Neural progenitor cell (in vitro differentiated cells): ENCODE data around the gene CD59. TPM values are rescaled to one million over a fixed set of nuclear protein-coding genes. Genes with fewer than 3 reads are reported as not detected.

ENCODE experiments used
- DNase-seq: peaks from one replicate; pipeline ENCODE4 v3.0.0-alpha.2; 2016; ENCODE audit warnings: low spot score
- H2AFZ ChIP-seq: fragments of 200-600 bp; sonication (generic); replicated peaks from 2 replicates; pipeline ENCODE4 v1.6.1; 2016; ENCODE audit warnings: antibody characterized with exemption
- H3F3A ChIP-seq: fragments of 200-600 bp; sonication (generic); 2 replicates; pipeline ENCODE4 v1.6.1; 2016; ENCODE audit warnings: antibody characterized with exemption, low read depth
- H3K27ac ChIP-seq: fragments of 200-600 bp; sonication (generic); 2 replicates; pipeline ENCODE4 v1.5.1; 2016; ENCODE audit warnings: mild to moderate bottlenecking
- H3K27me3 ChIP-seq: fragments of 200-600 bp; sonication (generic); 2 replicates; pipeline ENCODE4 v1.6.1; 2016; ENCODE audit warnings: mild to moderate bottlenecking, moderate library complexity
- H3K36me3 ChIP-seq: fragments of 200-600 bp; sonication (generic); 2 replicates; pipeline ENCODE4 v1.5.1; 2016
- H3K4me1 ChIP-seq: fragments of 200-600 bp; sonication (generic); 2 replicates; pipeline ENCODE4 v1.6.1; 2016; ENCODE audit warnings: mixed run types
- H3K4me2 ChIP-seq: fragments of 200-600 bp; sonication (generic); 2 replicates; pipeline ENCODE4 v1.6.1; 2016
- H3K4me3 ChIP-seq: fragments of 200-600 bp; sonication (generic); 2 replicates; pipeline ENCODE4 v1.5.1; 2016
- H3K79me2 ChIP-seq: fragments of 200-600 bp; sonication (generic); 2 replicates; pipeline ENCODE4 v1.6.1; 2016; ENCODE audit warnings: low read depth
- H3K9ac ChIP-seq: fragments of 200-600 bp; sonication (generic); 2 replicates; pipeline ENCODE4 v1.6.1; 2016
- H3K9me3 ChIP-seq: fragments of 200-600 bp; sonication (generic); 2 replicates; pipeline ENCODE4 v1.5.1; 2016; ENCODE audit warnings: low read depth
- H4K20me1 ChIP-seq: fragments of 200-600 bp; sonication (generic); 2 replicates; pipeline ENCODE4 v1.6.1; 2016; ENCODE audit warnings: low read depth
- H3K27ac Mint-ChIP-seq: 3 replicates; pipeline ENCODE4 v1.8.0; 2021; ENCODE audit warnings: mixed read lengths
- H3K27me3 Mint-ChIP-seq: 2 replicates; pipeline ENCODE4 v1.8.0; 2022; ENCODE audit warnings: low read depth, mild to moderate bottlenecking, inconsistent platforms, moderate library complexity, mixed read lengths; ENCODE audit not compliant: insufficient read depth
- H3K36me3 Mint-ChIP-seq: 3 replicates; pipeline ENCODE4 v1.8.0; 2021; ENCODE audit warnings: mixed read lengths
- H3K4me1 Mint-ChIP-seq: 3 replicates; pipeline ENCODE4 v1.8.0; 2021; ENCODE audit warnings: mixed read lengths
- H3K4me3 Mint-ChIP-seq: 3 replicates; pipeline ENCODE4 v1.8.0; 2021; ENCODE audit warnings: mild to moderate bottlenecking, moderate library complexity, mixed read lengths
- H3K9me3 Mint-ChIP-seq: 3 replicates; pipeline ENCODE4 v1.8.0; 2020; ENCODE audit warnings: mixed read lengths
- CTCF ChIP-seq: fragments of 200-600 bp; sonication (generic); IDR thresholded peaks from 2 replicates; pipeline ENCODE4 v1.5.1; 2017; ENCODE audit warnings: antibody characterized with exemption, mild to moderate bottlenecking
- EZH2 ChIP-seq: fragments of 200-600 bp; sonication (generic); IDR thresholded peaks from 2 replicates; pipeline ENCODE4 v1.6.1; 2017; ENCODE audit warnings: antibody characterized with exemption, mild to moderate bottlenecking, moderate library complexity
- EZH2phosphoT487 ChIP-seq: fragments of 200-600 bp; sonication (generic); IDR thresholded peaks from 2 replicates; pipeline ENCODE4 v1.6.1; 2017; ENCODE audit warnings: antibody characterized with exemption
- total RNA-seq: library from RNA; depleted of rRNA; stranded (reverse); fragments of >200 nt; gene quantifications from 2 replicates; pipeline ENCODE4 v1.2.3, GENCODE V29; 2015; ENCODE audit warnings: low replicate concordance

CD59 gene
- total RNA-seq, 1 donor from 2014 or later: 74.7 TPM

- Histone ChIP-seq H3K79me2 (peaks cover 24% of the 10 kb centered on the region), H3F3A (no peaks in the 10 kb centered on the region), H4K20me1 (peaks cover 22% of the 10 kb centered on the region), H3K27ac (no peak overlapping the region), H3K27me3 (no peaks in the 10 kb centered on the region), H3K9ac (no peak overlapping the region), H3K9me3 (no peaks in the 10 kb centered on the region), H3K36me3 (no peaks in the 10 kb centered on the region), H3K4me1 (peaks cover 12% of the 10 kb centered on the region), H3K4me2 (no peak overlapping the region), H2AFZ (no peak overlapping the region), H3K4me3 (no peak overlapping the region)
- Mint-ChIP-seq H3K27ac (no peak overlapping the region), H3K36me3 (peaks cover 33% of the 10 kb centered on the region), H3K27me3 (peaks cover 2% of the 10 kb centered on the region), H3K4me3 (no peak overlapping the region), H3K4me1 (peaks cover 23% of the 10 kb centered on the region), H3K9me3 (peaks cover 16% of the 10 kb centered on the region)
- TF ChIP-seq CTCF (no peak), EZH2 (no peak), EZH2phosphoT487 (no peak)
- no peak for DNase-seq
Measured at GRCh38 chr11:33722590-33723234, 13.5 kb downstream of the CD59 start.

- Mint-ChIP-seq H3K36me3 (peaks cover 33% of the 10 kb centered on the region), H3K4me1 (peaks cover 23% of the 10 kb centered on the region), H3K27ac (no peak overlapping the region), H3K9me3 (peaks cover 9% of the 10 kb centered on the region), H3K4me3 (no peak overlapping the region), H3K27me3 (peaks cover 2% of the 10 kb centered on the region)
- Histone ChIP-seq H3K36me3 (no peaks in the 10 kb centered on the region), H3K4me1 (peaks cover 12% of the 10 kb centered on the region), H2AFZ (no peak overlapping the region), H3K4me3 (no peak overlapping the region), H3F3A (no peaks in the 10 kb centered on the region), H3K9me3 (no peaks in the 10 kb centered on the region), H3K27ac (no peak overlapping the region), H3K9ac (no peak overlapping the region), H3K27me3 (no peaks in the 10 kb centered on the region), H4K20me1 (peaks cover 22% of the 10 kb centered on the region), H3K79me2 (peaks cover 24% of the 10 kb centered on the region), H3K4me2 (no peak overlapping the region)
- DNase-seq: no peak
- TF ChIP-seq CTCF: no peak
- TF ChIP-seq EZH2: no peak
- TF ChIP-seq EZH2phosphoT487: no peak
Measured at GRCh38 chr11:33721984-33722383, 14.2 kb downstream of the CD59 start.

- no peak overlapping the region for H3K4me2 ChIP-seq
Measured at GRCh38 chr11:33721426-33721825, 14.8 kb downstream of the CD59 start.

More at GRCh38 chr11:33721426-33721825, 14.8 kb downstream of the CD59 start:
- Mint-ChIP-seq H3K4me1 (peaks cover 23% of the 10 kb centered on the region), H3K27ac (no peak overlapping the region), H3K27me3 (peaks cover 2% of the 10 kb centered on the region), H3K9me3 (peaks cover 3% of the 10 kb centered on the region), H3K36me3 (peaks cover 31% of the 10 kb centered on the region), H3K4me3 (no peak overlapping the region)
- no peaks in the 10 kb centered on the region for H3K9me3 ChIP-seq
- peaks cover 24% of the 10 kb centered on the region for H3K79me2 ChIP-seq
- H3K27ac ChIP-seq: no peak overlapping the region
- H3F3A ChIP-seq: no peaks in the 10 kb centered on the region
- peaks cover 12% of the 10 kb centered on the region for H3K4me1 ChIP-seq
- H3K27me3 ChIP-seq: no peaks in the 10 kb centered on the region
- no peak for TF ChIP-seq CTCF
- no peak for TF ChIP-seq EZH2
- no peak for TF ChIP-seq EZH2phosphoT487
- H3K36me3 ChIP-seq: no peaks in the 10 kb centered on the region
- DNase-seq: no peak
- H3K4me3 ChIP-seq: no peak overlapping the region
- no peak overlapping the region for H3K9ac ChIP-seq
- peaks cover 22% of the 10 kb centered on the region for H4K20me1 ChIP-seq
- H2AFZ ChIP-seq: no peak overlapping the region
